ENCODE measurements around the gene ZFHX3. TPM values are rescaled to one million over a fixed set of nuclear protein-coding genes. Genes with fewer than 3 reads are reported as not detected.
A peak's percentile ranks its signal among the peaks of the same experiment; 100 is the strongest.

Gene ZFHX3
- total and polyA plus RNA-seq, 3 donors from 2014 or later, result 3.3 to 19.9 (median 15.7) TPM

DNA sequence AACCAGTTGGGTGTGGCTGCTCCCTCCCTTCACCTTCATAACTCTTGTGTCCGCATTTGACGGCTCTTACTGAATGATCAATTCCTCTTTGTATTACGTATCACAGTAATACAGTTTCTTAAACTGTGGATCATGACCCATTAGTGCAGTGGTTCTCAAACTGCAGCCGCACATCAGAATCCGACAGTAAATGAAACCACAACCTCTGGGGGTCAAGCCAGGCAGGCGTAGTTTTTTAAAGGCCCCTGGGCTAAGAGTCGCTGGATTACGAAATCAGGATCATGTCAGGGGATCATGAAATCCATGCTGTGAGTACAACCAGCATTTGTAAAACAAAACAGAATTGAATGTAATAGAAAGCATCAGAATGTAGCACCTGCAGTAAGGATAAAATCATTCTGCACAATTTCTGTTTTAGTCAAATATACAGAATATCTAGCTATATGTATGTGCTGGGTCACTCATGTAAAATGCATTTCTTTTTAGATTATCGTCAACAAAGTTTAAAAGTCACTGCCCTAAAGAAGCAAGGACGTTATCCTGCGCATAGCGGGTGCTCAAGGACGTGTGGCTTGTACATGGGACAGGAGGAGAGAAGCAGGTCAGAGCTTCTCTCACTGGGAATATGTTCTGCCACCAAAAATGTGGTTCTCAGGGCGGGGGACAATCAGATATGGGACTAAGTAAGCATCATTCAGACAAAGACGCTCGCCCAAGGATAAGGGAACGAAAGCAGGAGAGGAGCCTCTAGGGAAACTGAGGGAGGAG is 113.1 kb downstream of the ZFHX3 start:
- H3K4me3 ChIP-seq, result no peak overlapping the region
- TF ChIP-seq POLR2A (IDR thresholded peaks at IDR 0.05), result no peak
- TF ChIP-seq, protein P1, sequence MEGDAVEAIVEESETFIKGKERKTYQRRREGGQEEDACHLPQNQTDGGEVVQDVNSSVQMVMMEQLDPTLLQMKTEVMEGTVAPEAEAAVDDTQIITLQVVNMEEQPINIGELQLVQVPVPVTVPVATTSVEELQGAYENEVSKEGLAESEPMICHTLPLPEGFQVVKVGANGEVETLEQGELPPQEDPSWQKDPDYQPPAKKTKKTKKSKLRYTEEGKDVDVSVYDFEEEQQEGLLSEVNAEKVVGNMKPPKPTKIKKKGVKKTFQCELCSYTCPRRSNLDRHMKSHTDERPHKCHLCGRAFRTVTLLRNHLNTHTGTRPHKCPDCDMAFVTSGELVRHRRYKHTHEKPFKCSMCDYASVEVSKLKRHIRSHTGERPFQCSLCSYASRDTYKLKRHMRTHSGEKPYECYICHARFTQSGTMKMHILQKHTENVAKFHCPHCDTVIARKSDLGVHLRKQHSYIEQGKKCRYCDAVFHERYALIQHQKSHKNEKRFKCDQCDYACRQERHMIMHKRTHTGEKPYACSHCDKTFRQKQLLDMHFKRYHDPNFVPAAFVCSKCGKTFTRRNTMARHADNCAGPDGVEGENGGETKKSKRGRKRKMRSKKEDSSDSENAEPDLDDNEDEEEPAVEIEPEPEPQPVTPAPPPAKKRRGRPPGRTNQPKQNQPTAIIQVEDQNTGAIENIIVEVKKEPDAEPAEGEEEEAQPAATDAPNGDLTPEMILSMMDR (IDR thresholded peaks at IDR 0.05), result no peak
- H3K9me3 ChIP-seq, result no peaks in the 10 kb centered on the region
- no peaks in the 10 kb centered on the region for H3K36me3 ChIP-seq (ENCODE audit: low read depth, missing control alignments)
- no peak for DNase-seq
- no peaks in the 10 kb centered on the region for H3K27me3 ChIP-seq
- H3K27ac ChIP-seq, result no peak overlapping the region
- intact Hi-C loops (cut with DNase I; ENCODE audit: low total_unique reads), result loop anchor here (5.0 to 10.0 kb wide), 2 partner anchors 50 to 122 kb away; no protein-coding TSS in a partner anchor
- peaks cover 32% of the 10 kb centered on the region for H3K4me1 ChIP-seq
- WGBS, 2 donors, result 79 to 83% methylated on average over 17 of the region's 17 CpGs

DNA sequence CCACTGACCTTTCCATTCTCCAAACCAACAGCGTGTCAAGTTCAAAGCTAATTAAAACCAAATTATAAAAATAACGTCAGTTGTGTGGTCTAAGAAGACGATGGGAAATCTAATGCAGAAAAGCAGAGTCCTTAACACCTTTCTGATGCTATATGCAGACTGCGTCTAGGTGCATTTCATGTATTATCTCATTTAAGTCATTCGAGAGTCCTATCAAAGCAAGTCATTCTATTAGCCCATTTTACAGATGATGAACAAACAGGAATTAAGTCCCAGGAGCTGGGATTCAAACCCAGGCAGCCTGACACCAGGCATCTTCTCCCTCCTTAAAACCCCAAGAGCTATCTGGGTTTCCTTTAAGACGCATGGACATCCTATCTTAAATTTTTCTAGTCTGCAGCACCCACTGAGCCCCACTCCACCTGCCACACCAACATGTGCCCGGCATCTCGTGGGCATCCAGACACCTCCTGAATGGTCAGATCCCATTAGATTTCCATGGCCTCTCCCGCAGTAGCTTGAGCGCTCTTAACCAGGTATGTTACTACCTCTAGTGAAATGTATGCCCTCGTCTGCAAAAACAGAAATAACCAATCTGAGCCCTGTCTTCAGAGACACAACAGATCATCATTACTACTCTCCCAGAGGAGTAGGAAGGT is 115.1 kb downstream of the ZFHX3 start:
- no peak for TF ChIP-seq POLR2A (IDR thresholded peaks at IDR 0.05)
- TF ChIP-seq, protein P1 (IDR thresholded peaks at IDR 0.05), result no peak
- Histone ChIP-seq H3K4me3 (no peak overlapping the region), H3K27me3 (no peaks in the 10 kb centered on the region), H3K36me3 (ENCODE audit: low read depth, missing control alignments) (no peaks in the 10 kb centered on the region), H3K27ac (no peak overlapping the region), H3K4me1 (peaks cover 24% of the 10 kb centered on the region), H3K9me3 (no peaks in the 10 kb centered on the region)
- intact Hi-C loops (cut with DNase I; ENCODE audit: low total_unique reads), result loop anchor here (10.0 kb wide), 1 partner anchor 52 kb away; no protein-coding TSS in a partner anchor
- DNase-seq, result no peak
- 65 to 69% methylated on average over 11 of the region's 11 CpGs for WGBS, 2 donors

GRCh38 chr16:72932050-72932449 is 115.9 kb downstream of the ZFHX3 start:
- WGBS, 2 donors, result 22 to 31% methylated on average over 2 of the region's 2 CpGs
- Histone ChIP-seq H3K36me3 (ENCODE audit: low read depth, missing control alignments) (no peaks in the 10 kb centered on the region), H3K27ac (peak overlapping the region in 1 of 2 donors; percentile 37), H3K9me3 (no peaks in the 10 kb centered on the region), H3K4me1 (peaks cover 24% of the 10 kb centered on the region), H3K4me3 (no peak overlapping the region), H3K27me3 (no peaks in the 10 kb centered on the region)
- intact Hi-C loops (cut with DNase I; ENCODE audit: low total_unique reads), result loop anchor here (10.0 kb wide), 1 partner anchor 53 kb away; no protein-coding TSS in a partner anchor
- DNase-seq, result no peak
- no peak for TF ChIP-seq POLR2A (IDR thresholded peaks at IDR 0.05)
- TF ChIP-seq, protein P1 (IDR thresholded peaks at IDR 0.05), result no peak

- H3K27ac ChIP-seq, result no peak overlapping the region
- 87 to 88% methylated on average over 7 of the region's 7 CpGs for WGBS, 2 donors
Measured at GRCh38 chr16:72930396-72930795, 117.5 kb downstream of the ZFHX3 start.

More at GRCh38 chr16:72930396-72930795, 117.5 kb downstream of the ZFHX3 start:
- no peaks in the 10 kb centered on the region for H3K9me3 ChIP-seq
- no peaks in the 10 kb centered on the region for H3K27me3 ChIP-seq
- no peak for DNase-seq
- no peaks in the 10 kb centered on the region for H3K36me3 ChIP-seq (ENCODE audit: low read depth, missing control alignments)
- H3K4me3 ChIP-seq, result no peak overlapping the region
- peaks cover 24% of the 10 kb centered on the region for H3K4me1 ChIP-seq
- no peak for TF ChIP-seq POLR2A (IDR thresholded peaks at IDR 0.05)
- TF ChIP-seq, protein P1 (IDR thresholded peaks at IDR 0.05), result no peak
- intact Hi-C loops (cut with DNase I; ENCODE audit: low total_unique reads), result loop anchor here (10.0 kb wide), 1 partner anchor 54 kb away; no protein-coding TSS in a partner anchor

Measured in testis (tissue), 3 donors.